ENCODE results near the gene CRB2. TPM values are rescaled to one million over a fixed set of nuclear protein-coding genes. Genes with fewer than 3 reads are reported as not detected.
A peak's percentile ranks its signal among the peaks of the same experiment; 100 is the strongest.
"Not testable (repeated sequence)": the region's sequence is repeated elsewhere in the genome, so short reads cannot be mapped to it uniquely, and the experiment has no call there.

CRB2 gene
- total RNA-seq, 1 donor: not detected

DNA sequence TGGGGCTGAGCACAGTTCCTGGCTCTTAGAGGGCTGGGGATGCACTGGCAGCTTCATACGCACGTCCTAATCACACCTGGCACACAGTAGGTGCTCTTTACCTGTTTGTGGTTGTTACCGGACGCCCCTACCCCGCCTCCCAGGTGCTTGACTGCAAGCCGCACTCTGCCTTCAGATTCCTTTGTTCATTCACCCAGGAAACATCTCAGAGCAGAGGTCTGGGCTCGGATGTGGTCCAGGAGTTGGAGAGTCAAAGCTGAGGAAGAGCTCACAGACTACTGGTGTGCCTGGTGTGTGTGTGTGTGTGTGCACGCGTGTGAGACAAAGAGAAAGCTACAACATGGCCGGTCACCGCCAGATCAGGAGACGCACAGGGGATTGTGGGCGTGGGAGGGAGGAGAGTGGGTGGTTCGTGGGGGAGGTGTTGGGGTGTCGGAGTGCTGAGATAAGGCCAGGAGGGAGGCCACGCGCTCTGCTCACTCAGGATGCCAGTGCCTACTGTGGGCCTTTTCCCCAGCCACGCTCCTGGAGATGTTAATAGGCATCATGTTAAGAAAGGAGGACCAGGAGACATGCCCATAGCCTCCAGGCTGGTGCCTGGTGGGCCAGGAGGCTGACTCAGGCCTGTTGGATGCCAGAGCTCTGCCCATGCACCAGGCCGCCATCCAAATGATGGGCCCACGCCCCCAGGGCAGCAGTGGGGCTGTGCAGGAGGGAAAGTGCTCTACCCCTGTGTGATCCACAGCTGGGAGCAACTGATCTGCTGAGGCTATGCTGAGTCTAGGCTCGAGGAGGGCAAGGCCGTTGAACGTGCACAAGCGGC lies 39.9 kb downstream of the CRB2 start:
- DNase-seq (ENCODE audit: low read depth): no peak
- TF ChIP-seq, protein P1, sequence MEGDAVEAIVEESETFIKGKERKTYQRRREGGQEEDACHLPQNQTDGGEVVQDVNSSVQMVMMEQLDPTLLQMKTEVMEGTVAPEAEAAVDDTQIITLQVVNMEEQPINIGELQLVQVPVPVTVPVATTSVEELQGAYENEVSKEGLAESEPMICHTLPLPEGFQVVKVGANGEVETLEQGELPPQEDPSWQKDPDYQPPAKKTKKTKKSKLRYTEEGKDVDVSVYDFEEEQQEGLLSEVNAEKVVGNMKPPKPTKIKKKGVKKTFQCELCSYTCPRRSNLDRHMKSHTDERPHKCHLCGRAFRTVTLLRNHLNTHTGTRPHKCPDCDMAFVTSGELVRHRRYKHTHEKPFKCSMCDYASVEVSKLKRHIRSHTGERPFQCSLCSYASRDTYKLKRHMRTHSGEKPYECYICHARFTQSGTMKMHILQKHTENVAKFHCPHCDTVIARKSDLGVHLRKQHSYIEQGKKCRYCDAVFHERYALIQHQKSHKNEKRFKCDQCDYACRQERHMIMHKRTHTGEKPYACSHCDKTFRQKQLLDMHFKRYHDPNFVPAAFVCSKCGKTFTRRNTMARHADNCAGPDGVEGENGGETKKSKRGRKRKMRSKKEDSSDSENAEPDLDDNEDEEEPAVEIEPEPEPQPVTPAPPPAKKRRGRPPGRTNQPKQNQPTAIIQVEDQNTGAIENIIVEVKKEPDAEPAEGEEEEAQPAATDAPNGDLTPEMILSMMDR (IDR thresholded peaks at IDR 0.05; ENCODE audit: insufficient read depth, low read depth, low read length): no peak
- no peak overlapping the region for H3K4me3 ChIP-seq (ENCODE audit: low read depth, low read length)

DNA sequence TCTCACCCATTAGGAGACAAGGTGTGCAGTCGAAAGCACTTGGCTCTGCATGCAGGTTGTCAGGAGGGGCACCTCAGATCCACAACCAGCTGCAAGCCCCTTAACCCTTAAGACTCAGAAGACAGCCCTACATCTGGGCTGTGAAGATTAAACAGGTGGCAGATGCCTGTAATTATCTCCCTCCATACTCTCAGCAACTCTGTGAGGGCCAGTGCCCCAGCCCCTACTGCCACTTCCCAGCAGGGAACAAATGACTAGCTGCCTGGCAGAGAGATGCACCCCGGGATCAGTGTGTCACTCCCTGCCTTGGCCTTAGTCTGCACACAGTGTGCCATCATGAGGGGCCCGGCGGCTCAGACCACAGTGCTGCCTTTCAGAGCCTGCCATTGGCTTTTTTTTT lies 42.0 kb downstream of the CRB2 start:
- TF ChIP-seq, protein P1 (IDR thresholded peaks at IDR 0.05; ENCODE audit: insufficient read depth, low read depth, low read length): no peak
- DNase-seq (ENCODE audit: low read depth): no peak
- no peak overlapping the region for H3K4me3 ChIP-seq (ENCODE audit: low read depth, low read length)

DNA sequence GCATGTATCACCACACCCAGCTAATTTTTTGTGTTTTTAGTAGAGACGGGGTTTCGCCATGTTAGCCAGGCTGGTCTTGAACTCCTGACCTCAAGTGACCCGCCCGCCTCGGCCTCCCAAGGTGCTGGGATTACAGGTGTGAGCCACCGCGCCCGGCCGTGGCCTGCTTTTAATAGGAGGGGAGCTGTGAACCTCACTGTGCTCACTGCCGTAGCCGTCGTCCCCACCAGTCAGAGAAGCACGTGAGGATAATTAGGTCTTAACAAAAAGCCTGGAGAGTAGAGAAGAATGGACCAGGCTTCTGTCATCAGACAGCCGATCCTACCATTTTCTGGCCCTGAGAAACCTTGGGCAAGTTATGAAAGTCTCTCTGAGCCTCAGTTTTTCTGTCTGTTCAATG lies 42.9 kb downstream of the CRB2 start:
- H3K4me3 ChIP-seq (ENCODE audit: low read depth, low read length); DNase-seq (ENCODE audit: low read depth): not testable (repeated sequence)

DNA sequence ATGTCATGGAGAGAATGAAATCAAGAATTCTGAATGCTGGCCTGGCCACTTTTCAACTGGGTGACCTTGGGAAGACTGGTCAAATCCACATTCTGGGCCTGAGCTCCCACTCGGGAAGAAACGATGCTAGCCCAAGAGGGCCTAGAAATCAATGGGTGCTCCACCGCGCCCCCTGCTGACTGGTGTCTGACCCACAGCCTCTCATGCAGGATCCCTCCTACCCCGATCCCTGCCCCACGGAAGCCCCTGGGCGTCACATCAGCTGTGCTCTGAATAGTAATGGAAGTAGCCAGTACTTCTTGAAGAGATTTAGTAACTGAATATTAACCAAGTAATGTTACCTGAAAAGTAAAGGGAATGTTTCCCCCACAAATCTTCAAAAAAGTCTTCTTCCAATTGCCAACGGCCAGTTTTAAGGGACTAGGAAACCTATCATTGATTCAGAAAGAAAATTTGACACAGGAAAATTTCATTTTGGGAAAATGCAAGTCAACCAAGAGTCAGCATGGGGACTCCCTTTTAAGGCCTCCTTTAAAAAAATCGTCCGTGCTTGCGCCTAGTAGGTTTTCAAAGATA lies 43.9 kb downstream of the CRB2 start:
- TF ChIP-seq, protein P1 (IDR thresholded peaks at IDR 0.05; ENCODE audit: insufficient read depth, low read depth, low read length): peak; percentile 57

DNA sequence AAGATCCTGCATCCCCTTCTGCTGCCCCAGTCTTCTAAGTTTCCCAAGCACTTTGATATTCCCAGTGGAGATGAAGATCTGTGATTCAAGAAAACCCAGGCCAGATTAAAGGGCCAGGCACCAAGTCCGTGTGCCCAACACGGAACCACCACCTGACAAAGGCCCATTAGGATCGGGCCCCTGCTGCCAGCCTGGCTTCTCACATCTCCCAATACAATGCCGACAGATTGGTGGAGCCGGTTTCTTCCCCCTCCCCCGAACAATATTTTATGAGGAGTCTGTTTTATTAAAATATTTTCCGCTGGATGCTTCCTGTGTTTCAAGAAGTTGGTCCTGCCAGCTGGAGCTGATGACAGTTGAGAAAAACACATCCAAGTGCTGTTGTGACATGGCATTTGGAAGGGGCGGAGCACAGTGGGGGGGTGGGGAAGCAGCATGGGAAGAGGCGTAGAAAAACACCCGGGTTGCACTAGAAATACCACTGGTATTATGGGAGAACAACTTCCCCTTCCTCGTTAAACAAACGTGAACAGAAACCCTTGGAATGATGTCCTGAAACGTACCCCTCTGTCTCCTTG lies 45.0 kb downstream of the CRB2 start:
- no peak overlapping the region for H3K4me3 ChIP-seq (ENCODE audit: low read depth, low read length)
- TF ChIP-seq, protein P1 (IDR thresholded peaks at IDR 0.05; ENCODE audit: insufficient read depth, low read depth, low read length): no peak
- no peak for DNase-seq (ENCODE audit: low read depth)

More for the DNA sequence above, 43.9 kb downstream of the CRB2 start:
- DNase-seq (ENCODE audit: low read depth): no peak
- H3K4me3 ChIP-seq (ENCODE audit: low read depth, low read length): no peak overlapping the region

DNA sequence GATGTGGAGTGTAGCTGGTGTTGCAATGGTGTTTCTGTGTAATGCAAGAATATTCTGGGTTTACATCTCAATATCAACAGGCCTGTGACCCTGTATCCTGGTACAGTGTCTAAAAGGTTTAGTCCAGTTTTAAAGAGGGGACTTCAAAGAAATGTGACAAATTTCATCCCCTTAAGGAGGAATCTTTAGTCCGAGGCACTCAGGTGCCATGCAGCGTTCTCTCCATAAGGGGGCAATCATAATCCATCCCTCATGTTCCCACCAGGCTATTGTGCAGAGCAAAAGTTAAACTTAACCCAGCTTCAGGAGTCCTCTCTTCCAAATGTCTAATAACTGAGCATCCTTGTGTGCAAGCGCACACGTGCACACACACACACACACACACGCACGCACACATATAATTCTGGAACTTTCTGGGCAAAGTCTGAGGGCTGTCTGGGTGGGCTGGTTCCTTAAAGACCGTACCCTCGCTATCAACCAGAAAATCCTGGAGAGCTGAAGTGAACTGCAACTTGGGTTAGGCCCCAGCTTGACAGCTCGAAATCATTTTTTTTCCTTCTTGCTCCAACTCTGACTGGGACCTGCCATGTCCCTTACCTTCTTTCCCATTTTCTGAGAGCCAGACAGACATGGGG lies 46.0 kb downstream of the CRB2 start:
- TF ChIP-seq, protein P1 (IDR thresholded peaks at IDR 0.05; ENCODE audit: insufficient read depth, low read depth, low read length): peak; percentile 89
- peak; percentile 53 for DNase-seq (ENCODE audit: low read depth)
- H3K4me3 ChIP-seq (ENCODE audit: low read depth, low read length): no peak overlapping the region

DNA sequence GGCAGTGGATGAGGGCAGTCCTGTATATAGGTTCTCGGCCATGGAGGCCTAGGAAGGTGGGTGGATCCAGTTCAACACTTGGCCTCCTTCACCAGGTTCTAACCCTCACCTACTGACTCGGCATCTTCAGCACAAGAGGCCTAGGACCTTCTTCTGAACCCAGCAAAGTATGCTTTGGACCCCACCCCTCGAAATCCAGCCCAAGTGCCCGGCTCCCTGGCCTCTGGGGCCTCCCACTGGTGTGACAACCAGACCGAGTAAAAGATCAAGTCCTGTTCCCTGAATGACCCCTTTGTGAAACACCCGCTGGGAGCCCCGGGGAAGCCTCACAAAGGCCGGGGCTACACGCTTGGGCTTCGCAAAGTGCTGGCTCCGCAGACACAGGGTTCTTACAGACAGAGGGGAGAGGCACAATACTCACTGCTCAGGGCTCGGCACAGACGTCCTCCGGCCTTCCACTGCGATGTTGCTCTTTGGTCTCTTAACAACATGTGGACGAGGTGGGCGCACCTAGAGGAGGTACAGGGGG lies 47.0 kb downstream of the CRB2 start:
- TF ChIP-seq, protein P1 (IDR thresholded peaks at IDR 0.05; ENCODE audit: insufficient read depth, low read depth, low read length): no peak
- H3K4me3 ChIP-seq (ENCODE audit: low read depth, low read length): no peak overlapping the region
- no peak for DNase-seq (ENCODE audit: low read depth)
